ENCODE measurements around the gene CAST.
A peak's percentile ranks its signal among the peaks of the same experiment; 100 is the strongest.

The CAST gene

GRCh38 chr5:96753017-96753397 is 90.8 kb downstream of the CAST start:
- DNase-seq (ENCODE audit: low read depth in 2 of 2) = no peak
- H3K4me3 ChIP-seq (replicated peaks in 1 of 2; ENCODE audit: low read depth in 2 of 2, low read length in 2 of 2) = no peak overlapping the region
- TF ChIP-seq CTCF (IDR thresholded peaks at IDR 0.05; ENCODE audit: low read depth, low read length) = no peak

- no peak for DNase-seq (ENCODE audit: low read depth in 2 of 2)
Measured at GRCh38 chr5:96753848-96754247, 91.7 kb downstream of the CAST start.

GRCh38 chr5:96755851-96756250 is 93.7 kb downstream of the CAST start:
- no peak for TF ChIP-seq CTCF (IDR thresholded peaks at IDR 0.05; ENCODE audit: low read depth, low read length)
- H3K4me3 ChIP-seq (replicated peaks in 1 of 2; ENCODE audit: low read depth in 2 of 2, low read length in 2 of 2) = no peak overlapping the region
- no peak for DNase-seq (ENCODE audit: low read depth in 2 of 2)

More at GRCh38 chr5:96753848-96754247, 91.7 kb downstream of the CAST start:
- H3K4me3 ChIP-seq (replicated peaks in 1 of 2; ENCODE audit: low read depth in 2 of 2, low read length in 2 of 2) = no peak overlapping the region
- no peak for TF ChIP-seq CTCF (IDR thresholded peaks at IDR 0.05; ENCODE audit: low read depth, low read length)

- no peak overlapping the region for H3K4me3 ChIP-seq (replicated peaks in 1 of 2; ENCODE audit: low read depth in 2 of 2, low read length in 2 of 2)
- no peak for DNase-seq (ENCODE audit: low read depth in 2 of 2)
- no peak for TF ChIP-seq CTCF (IDR thresholded peaks at IDR 0.05; ENCODE audit: low read depth, low read length)
Measured at GRCh38 chr5:96756985-96757384, 94.8 kb downstream of the CAST start.

- H3K4me3 ChIP-seq (replicated peaks in 1 of 2; ENCODE audit: low read depth in 2 of 2, low read length in 2 of 2) = no peak overlapping the region
- DNase-seq (ENCODE audit: low read depth in 2 of 2) = peak in 1 of 2 donors; percentile 43
- TF ChIP-seq CTCF (IDR thresholded peaks at IDR 0.05; ENCODE audit: low read depth, low read length) = no peak
Measured at GRCh38 chr5:96758621-96759020, 96.4 kb downstream of the CAST start.

GRCh38 chr5:96761618-96762017 is 99.4 kb downstream of the CAST start:
- TF ChIP-seq CTCF (IDR thresholded peaks at IDR 0.05; ENCODE audit: low read depth, low read length) = no peak
- no peak for DNase-seq (ENCODE audit: low read depth in 2 of 2)
- H3K4me3 ChIP-seq (replicated peaks in 1 of 2; ENCODE audit: low read depth in 2 of 2, low read length in 2 of 2) = no peak overlapping the region

- no peak for DNase-seq (ENCODE audit: low read depth in 2 of 2)
- no peak overlapping the region for H3K4me3 ChIP-seq (replicated peaks in 1 of 2; ENCODE audit: low read depth in 2 of 2, low read length in 2 of 2)
- TF ChIP-seq CTCF (IDR thresholded peaks at IDR 0.05; ENCODE audit: low read depth, low read length) = no peak
Measured at GRCh38 chr5:96763026-96763425, 100.8 kb downstream of the CAST start.
